Left ventricle myocardium inferior (tissue), 1 donor: ENCODE results near the gene RARG. TPM values are rescaled to one million over a fixed set of nuclear protein-coding genes. Genes with fewer than 3 reads are reported as not detected.

ENCODE experiments used
- DNase-seq: peaks from one replicate; pipeline ENCODE4 v3.0.0-alpha.2; 2020
- H3K27ac ChIP-seq: fragments of 200-600 bp; replicated peaks from 2 replicates; pipeline ENCODE4 v1.8.0; 2021
- H3K27me3 ChIP-seq: fragments of 200-600 bp; 2 replicates; pipeline ENCODE4 v1.8.0; 2021; ENCODE audit warnings: low read depth
- H3K36me3 ChIP-seq: fragments of 200-600 bp; 2 replicates; pipeline ENCODE4 v1.8.0; 2021
- H3K4me1 ChIP-seq: fragments of 200-600 bp; 2 replicates; pipeline ENCODE4 v1.8.0; 2021
- H3K4me3 ChIP-seq: fragments of 200-600 bp; 2 replicates; pipeline ENCODE4 v1.8.0; 2021; ENCODE audit warnings: mild to moderate bottlenecking, moderate library complexity
- H3K9me3 ChIP-seq: fragments of 200-600 bp; replicated peaks from 2 replicates; pipeline ENCODE4 v1.8.0; 2021
- CTCF ChIP-seq: fragments of 200-600 bp; IDR thresholded peaks from 2 replicates; pipeline ENCODE4 v1.8.0; 2021; ENCODE audit warnings: antibody characterized with exemption, mild to moderate bottlenecking, borderline replicate concordance
- intact Hi-C: fragments of 100-400 bp; cut with micrococcal nuclease; formaldehyde crosslinking; loops from one replicate; pipeline ENCODE4 v1.11.0; 2022
- total RNA-seq: library from RNA; stranded (reverse); fragmentation: NEBNext Ultra II Directional; extraction: Animal tissue kit (Norgen Biotek cat#: 25700); gene quantifications from one replicate; pipeline ENCODE4 v1.2.1, GENCODE V29; 2021
- donor health status: DM: no; HTN: yes; CAD: no; lungs with severe emphysema.

The RARG gene
- total RNA-seq, 1 donor from 2014 or later = 14.9 TPM

GRCh38 chr12:53224061-53224896 lies 7.7 kb downstream of the RARG start:
- Histone ChIP-seq H3K27ac (peak overlapping the region; percentile 100), H3K4me1 (peaks cover 52% of the 10 kb centered on the region), H3K36me3 (no peaks in the 10 kb centered on the region), H3K9me3 (no peaks in the 10 kb centered on the region), H3K27me3 (no peaks in the 10 kb centered on the region), H3K4me3 (no peak overlapping the region)
- DNase-seq = no peak
- intact Hi-C loops = no loop called here
- peak; percentile 18 for TF ChIP-seq CTCF

GRCh38 chr12:53223389-53224060 lies 8.5 kb downstream of the RARG start:
- no peak for TF ChIP-seq CTCF
- peak; percentile 42 for DNase-seq
- intact Hi-C loops = no loop called here

GRCh38 chr12:53222806-53223261 lies 9.2 kb downstream of the RARG start:
- H3K27ac ChIP-seq = peak overlapping the region; percentile 100
- H3K9me3 ChIP-seq = no peaks in the 10 kb centered on the region
- DNase-seq = no peak
- no peak for TF ChIP-seq CTCF
- no peaks in the 10 kb centered on the region for H3K36me3 ChIP-seq
- no peaks in the 10 kb centered on the region for H3K27me3 ChIP-seq
- intact Hi-C loops = no loop called here
- peaks cover 66% of the 10 kb centered on the region for H3K4me1 ChIP-seq
- peak overlapping the region; percentile 2 for H3K4me3 ChIP-seq

More at GRCh38 chr12:53223389-53224060, 8.5 kb downstream of the RARG start:
- Histone ChIP-seq H3K4me1 (peaks cover 59% of the 10 kb centered on the region), H3K36me3 (no peaks in the 10 kb centered on the region), H3K27me3 (no peaks in the 10 kb centered on the region), H3K4me3 (peak overlapping the region; percentile 2), H3K27ac (peak overlapping the region; percentile 100), H3K9me3 (no peaks in the 10 kb centered on the region)

GRCh38 chr12:53222170-53222721 lies 9.8 kb downstream of the RARG start:
- Histone ChIP-seq H3K4me1 (peaks cover 72% of the 10 kb centered on the region), H3K27ac (peak overlapping the region; percentile 100), H3K9me3 (no peaks in the 10 kb centered on the region), H3K27me3 (no peaks in the 10 kb centered on the region), H3K36me3 (no peaks in the 10 kb centered on the region), H3K4me3 (peak overlapping the region; percentile 84)
- DNase-seq = no peak
- intact Hi-C loops = no loop called here
- no peak for TF ChIP-seq CTCF

- Histone ChIP-seq H3K36me3 (no peaks in the 10 kb centered on the region), H3K4me3 (peak overlapping the region; percentile 84), H3K27ac (peak overlapping the region; percentile 100), H3K9me3 (no peaks in the 10 kb centered on the region), H3K27me3 (no peaks in the 10 kb centered on the region), H3K4me1 (peaks cover 80% of the 10 kb centered on the region)
- TF ChIP-seq CTCF = peak; percentile 43
- DNase-seq = peak; percentile 81
- intact Hi-C loops = no loop called here
These were observed 10.6 kb downstream of the RARG start for GRCh38 chr12:53221203-53222080.
